Esophagus mucosa (tissue), 1 donor: Measurements from ENCODE around the gene ZXDC. TPM values are rescaled to one million over a fixed set of nuclear protein-coding genes. Genes with fewer than 3 reads are reported as not detected.

ENCODE experiments used
- ATAC-seq: fragments of 200-7000 bp; cut with Tn5 transposase; one replicate; pipeline ENCODE4 v1.9.1; 2020
- total RNA-seq: library from RNA; stranded (reverse); gene quantifications from one replicate; pipeline ENCODE4 v1.2.4, GENCODE V29; 2023
- donor health status: DM: yes; HTN: yes; CAD: no.

The ZXDC gene
- total RNA-seq, 1 donor from 2014 or later: 19.1 TPM

DNA sequence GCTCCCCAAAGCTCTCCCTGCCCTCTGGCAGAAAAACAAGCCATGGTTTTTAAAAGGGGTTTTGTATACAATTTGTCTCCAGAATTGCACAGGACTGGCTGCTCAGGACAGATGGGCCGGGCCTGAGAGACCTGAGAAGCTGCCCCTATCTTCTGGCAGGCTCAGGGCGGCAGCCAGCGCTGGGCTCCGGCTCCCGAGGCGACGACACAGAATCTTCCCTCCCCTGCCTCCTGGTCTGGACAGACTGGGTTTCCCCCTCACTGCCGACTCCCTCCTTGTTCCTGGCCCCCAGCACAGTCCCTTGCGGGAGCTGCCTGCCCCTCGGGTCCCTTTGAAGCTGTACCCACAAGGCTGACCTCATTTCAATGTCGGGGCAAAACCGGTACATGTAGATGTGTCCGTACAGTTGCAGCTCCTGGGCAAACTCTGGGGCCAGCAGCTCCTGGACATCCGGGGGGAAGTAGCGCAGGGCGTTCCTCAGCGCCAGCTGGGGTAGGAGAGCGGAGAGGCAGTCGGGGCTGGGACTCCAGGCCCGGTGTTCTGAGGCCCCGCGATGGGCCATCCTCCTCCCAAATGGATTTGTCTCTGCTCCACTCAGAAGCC lies 34.7 kb upstream of the ZXDC start:
- ATAC-seq: peak; percentile 5

DNA sequence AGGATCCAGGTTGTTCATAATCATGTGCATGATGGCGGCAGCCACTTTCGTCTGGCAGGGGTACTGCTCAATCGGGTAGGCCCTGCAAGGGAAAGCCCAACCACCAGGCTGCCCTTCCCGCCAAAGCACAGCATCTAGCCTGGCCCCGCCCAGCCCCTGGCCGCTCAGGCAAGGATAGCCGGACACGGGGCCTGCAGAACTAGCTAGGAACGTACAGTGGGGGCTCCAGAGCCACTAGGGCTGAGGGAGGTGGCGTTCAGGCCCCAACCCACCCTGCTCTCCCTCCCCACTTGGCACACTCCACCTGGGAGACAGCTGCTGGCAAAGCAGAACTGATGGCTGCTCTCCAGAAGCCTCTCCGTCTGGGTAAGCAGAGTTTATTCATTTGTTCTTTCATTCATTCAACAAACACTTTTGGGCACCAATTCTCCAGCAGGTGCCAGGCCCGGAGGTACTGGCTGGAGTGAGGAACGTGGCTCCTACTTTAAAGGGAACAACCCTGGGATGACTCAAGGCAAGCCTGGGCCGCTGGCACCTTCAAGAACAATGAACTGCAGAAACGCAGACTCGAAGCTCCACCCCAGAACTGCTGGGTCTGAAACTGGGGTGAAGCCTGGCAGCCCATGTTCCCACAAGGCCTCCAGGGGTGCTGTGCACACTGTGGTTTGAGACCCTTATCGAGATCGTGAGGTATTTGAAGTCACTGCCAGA lies 34.1 kb upstream of the ZXDC start:
- peak; percentile 84 for ATAC-seq

DNA sequence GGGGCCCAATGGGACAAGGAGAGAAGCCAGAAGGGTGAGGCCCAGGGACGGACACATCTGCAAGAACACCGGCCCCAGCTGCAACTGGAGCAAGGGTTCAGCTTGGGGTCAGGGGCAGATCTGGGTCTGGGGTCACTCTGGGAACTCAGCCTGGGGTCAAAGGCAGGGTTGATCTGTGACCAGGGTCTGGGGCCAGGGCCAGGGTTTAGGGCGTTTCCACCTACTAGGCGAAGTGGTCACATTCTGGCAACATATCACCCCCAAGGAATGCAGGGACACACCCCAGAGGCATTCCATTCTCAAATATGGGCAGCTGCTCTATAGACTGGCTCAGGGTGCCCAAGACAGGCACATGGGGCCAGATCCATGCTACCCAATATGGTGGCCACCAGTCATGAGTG lies 32.9 kb upstream of the ZXDC start:
- ATAC-seq: no peak

DNA sequence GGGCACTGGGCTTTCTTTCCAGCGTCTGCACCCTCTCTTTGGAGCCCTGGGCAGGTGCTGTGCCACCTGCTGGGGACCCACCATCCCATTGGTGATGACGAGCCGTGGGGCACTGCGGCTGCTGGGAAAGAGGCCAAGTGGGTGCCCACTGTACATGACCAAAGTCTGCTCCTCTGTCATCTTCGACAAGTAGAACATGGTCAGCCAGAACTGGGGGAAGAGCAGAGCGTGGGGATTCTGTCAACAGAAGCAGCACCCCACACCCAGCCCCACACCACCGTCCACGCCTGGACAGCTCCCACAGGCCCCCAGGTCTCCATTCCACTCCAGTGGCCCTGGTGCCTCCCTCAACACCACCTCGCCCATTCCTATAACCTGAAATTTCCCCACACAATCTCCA lies 32.2 kb upstream of the ZXDC start:
- ATAC-seq: no peak

DNA sequence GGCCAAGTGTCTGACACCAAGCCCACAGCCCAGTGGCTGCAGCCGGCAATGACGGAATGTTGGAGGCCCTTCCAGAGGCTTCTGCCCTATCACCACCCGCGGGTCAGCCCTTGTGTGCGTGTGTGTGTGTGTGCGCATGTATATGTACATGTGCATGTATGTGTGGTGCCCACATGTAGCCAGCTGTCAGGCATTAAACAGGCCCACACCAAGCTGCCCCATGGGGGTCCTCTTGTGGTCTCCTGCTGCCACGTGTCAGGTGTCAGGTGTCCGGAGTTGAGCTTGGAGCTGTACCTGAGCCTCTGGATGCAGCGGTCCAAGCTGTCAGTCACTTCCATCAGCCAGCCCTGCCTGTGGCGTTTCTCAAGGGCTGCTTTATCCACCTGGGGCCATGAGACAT lies 28.0 kb upstream of the ZXDC start:
- ATAC-seq: no peak

DNA sequence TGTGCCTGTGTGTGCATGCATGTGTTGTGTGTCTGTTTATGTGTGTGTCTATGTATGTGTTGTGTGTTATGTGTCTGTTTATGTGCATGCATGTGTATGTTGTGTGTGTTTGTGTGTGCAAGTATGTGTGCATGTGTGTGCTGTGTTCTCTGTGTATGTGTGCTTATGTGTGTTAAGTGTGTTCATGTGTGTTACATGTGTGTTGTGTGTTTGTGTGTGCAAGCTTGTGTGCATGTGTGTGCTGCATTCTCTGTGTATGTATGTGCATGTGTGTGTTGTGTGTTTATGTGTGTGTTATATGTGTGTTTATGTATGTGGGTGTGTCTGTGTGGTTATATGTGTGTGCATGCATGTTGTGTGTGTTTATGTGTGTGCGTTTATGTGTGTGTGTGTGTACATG lies 27.0 kb upstream of the ZXDC start:
- ATAC-seq: no peak

DNA sequence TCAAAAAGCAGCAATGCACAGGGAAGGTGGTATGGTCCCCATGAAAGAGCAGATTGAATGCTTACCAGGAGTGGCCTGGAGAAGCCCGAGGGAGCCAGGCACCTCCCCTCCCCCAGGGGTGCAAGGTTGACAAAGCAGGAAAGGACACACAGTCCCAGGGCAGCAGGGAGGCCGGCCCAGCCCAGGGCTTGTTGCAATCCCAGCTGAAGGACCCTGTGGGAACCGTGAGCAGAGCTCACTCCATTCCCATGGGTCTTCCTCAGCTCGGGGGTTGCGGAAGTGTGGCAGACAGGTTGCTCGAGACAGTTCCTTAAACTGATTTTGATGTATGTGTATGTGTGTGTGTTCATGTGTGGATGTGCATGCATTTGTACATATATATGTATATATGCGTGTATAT lies 26.0 kb upstream of the ZXDC start:
- no peak for ATAC-seq

DNA sequence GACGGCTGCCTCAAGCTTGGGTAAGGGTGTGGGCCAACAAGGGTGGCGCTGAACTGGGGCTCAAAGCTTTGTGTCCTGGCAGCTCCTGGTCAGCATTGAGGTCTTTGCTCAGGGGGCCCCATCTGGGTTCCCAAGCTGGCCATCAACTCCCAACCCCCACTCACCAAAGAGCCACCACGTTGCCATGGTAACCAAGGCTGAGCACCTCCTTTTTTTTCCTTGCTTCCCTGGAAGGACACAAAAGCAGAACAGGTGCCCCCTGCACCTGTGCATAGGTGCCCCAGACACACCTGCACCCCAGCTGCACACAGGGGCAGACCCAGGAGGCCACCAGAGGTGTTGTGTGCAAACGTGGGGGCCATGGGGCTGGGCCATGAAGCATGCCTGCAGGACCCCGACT lies 25.4 kb upstream of the ZXDC start:
- no peak for ATAC-seq

DNA sequence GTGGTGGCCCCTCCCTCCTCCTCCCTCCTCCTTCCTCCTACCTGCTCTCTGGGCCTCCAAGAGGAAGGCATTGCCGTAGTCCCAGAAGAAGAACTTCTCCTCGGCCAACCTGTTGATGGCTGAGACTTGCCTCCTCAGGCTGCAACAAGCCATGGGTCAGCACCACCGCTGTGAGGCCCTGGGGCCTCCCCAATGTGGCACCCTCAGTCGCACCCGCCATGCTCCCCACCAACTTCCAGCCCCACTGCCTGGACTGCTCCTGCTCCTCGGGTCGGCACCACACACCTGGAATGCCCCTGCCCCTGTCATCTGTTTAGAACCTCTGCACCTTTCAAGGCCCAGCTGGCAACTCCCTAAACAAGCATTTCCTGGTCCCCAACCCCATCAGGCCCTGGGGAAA lies 24.3 kb upstream of the ZXDC start:
- ATAC-seq: no peak

DNA sequence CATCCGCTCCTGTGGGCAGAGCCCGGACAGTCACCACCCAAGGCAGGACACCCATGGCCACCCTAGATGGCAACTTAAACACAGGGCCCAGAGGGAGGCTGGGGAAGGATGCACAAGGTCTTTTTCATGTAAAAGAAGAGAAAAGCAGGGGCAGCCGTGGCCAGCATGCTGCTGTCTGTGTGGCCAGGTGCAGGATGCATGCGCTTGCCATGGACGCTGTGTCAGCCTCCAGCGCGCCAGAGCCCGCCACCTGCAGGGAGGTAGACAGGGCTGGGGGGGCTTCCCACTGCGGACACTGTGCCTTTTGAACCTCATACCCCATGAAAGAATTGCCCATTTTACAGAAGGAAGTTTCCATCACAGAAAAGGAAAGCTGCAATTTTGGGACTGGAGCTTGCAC lies 23.7 kb upstream of the ZXDC start:
- ATAC-seq: no peak

DNA sequence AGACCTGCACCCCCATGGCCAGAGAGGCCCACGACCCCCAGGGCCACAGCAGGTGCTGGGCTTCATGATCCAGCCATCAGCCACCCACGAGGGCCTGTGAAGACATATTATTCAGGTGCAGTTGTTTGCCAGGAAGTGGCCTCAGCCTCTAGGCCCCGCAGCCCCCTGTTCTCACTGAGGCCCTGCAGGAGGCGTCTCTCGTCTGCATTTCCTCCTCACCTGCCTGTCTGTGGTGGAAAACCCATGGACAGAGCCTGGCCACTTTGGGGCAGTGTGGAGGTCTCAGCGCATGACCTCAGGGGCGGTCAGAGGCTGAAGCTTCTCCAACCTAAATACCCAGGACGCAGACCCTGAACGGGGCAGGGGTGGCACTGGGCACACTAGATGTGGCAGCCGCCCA lies 23.2 kb upstream of the ZXDC start:
- no peak for ATAC-seq

DNA sequence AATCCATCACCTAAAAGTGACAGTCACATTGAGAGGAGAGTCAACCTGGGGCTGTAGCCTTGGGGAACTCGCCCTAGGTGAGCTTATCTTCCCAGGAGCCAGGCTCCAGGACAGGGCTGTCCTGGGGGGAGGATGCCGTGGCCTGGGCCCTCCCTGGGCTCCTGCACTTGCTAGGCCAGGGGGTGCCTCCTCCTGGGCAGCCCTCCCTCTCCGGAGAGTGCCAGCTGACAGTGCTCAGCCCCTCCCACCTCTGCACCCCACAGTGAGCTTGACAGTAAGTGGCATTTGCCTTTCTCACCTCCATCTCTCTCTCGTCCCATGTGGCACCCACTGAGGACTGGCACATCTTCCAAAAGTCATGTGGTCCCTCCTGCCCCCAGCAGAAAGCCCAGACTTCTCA lies 22.8 kb upstream of the ZXDC start:
- ATAC-seq: no peak

DNA sequence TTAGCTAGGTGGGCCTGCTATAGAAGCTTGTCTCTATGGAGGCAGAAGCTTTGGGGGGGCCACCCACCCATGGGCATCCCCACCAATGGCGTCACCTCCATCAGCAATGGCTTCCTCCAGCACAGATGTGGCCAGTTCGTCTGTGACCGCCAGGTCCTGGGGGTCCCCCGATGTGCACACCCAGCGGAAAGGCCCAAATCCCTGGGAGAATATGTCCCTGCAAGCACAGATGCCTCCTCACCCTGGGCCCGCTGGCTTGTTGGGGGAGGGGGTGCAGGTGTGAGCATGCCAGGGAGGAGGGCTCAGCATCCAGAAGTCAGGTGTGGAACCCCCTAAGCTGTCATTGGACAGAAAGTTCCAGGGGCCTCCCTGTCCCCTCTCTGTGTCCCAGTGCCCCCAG lies 22.3 kb upstream of the ZXDC start:
- no peak for ATAC-seq

DNA sequence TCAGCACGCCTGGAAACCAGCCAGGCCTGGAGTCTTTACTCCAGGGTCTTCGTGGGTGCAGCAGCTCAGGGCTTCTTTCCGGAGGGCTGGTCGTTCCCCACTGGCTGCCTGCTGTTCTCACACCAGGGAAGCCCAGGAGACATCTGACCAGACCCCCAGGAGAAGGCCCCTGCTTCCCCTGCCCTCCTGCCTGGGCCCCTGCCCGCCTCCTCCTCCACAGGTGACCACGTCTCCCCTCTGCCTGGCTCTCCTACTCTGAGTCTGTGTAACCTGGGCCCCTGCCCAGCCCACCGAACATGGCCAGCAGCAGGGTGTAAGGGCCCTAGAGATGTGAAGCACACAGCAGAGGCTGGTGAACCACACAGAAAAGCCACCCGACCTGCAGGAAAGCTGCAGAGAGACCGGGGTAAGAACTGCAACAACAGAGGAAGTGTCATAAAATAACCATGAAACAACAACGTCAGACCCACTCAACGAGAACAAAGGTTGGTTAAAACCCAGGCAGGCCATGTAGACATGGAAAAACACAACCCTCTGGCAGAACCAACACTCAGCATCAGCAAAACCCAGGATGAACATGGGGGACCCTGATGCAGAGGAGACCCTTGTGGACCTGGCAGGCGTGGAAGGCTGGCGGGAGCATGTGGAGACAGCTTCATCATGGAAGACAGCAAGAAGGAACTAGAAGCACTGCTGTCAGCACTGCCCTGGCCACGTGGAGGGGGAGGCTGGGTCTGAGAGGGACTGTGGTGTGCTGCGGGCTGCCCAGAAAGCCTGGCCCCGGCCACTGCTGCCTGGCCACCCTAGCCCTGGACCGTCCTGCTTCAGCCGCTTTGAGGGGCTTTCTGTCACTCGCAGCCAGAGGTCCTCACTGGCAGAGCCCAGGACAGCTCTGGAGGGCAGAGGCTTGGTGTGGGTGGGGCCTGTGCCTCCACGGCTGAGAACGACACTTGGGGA lies 21.5 kb upstream of the ZXDC start:
- no peak for ATAC-seq

DNA sequence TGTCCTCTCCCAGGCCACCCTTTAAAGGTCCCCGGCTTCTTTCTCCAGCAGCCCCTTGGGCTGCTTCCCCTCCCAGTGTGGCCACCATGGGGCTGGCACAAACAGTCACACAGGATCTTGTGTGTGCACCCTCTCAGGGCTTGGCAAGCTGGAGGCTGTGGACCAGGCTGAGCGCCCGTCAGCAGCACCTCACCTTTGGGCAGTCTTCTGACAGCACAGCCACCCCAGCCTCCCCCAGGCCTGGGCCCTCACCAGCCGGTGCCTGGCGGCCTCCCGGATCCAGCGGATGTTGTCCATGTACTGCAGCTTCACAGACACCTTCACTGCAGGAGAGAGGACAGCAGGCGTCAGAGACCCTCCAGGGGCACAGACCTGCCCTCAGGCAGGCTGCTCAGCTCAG lies 20.1 kb upstream of the ZXDC start:
- ATAC-seq: no peak

DNA sequence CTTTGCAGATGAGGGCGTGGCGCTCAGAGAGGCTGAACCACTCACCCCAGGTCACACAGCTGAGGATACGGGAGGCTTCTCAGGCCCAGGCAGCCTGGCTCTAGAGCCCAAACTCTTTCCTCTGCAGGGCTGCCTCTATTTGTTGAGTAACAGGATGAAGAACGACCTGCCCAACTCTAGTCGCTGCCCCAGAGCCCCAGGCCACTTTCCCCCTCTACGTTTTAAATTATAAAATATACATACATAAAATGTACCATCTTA lies 19.2 kb upstream of the ZXDC start:
- ATAC-seq: no peak

DNA sequence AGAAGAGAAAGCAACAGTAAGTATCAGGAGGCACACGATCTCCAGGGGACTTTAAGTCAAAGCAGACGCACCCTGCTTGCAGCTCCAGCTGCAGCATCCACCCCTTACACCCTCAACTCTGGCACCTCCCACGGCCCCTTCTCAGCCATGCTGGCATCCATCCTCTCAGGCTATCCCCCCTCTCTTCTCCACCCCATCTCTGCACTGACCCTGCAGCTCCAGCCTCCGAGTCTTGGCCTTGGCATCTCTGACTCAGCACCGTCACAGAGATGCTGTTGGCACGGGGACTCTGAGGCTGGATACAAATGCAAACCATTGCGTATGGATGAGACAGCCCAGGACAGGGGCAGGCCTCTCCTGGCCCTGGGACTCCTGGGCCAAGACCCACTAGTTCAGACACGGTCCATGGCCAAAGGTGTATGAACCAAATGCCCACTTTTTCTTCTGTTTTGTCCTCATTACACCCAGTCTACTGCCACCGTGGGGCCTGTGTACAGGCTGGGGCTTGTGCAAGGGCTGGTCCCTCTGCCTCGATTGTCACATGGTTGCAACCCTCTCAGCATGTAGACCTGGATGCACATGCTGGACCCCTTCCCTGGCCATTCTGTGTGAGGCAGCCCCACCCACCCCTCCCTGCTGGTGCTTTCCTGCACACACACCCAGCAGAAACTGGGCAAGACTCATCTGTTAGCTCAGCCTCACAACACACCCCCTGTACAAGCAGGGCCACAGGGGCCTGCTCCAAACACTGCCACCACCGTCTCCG lies 18.7 kb upstream of the ZXDC start:
- no peak for ATAC-seq

DNA sequence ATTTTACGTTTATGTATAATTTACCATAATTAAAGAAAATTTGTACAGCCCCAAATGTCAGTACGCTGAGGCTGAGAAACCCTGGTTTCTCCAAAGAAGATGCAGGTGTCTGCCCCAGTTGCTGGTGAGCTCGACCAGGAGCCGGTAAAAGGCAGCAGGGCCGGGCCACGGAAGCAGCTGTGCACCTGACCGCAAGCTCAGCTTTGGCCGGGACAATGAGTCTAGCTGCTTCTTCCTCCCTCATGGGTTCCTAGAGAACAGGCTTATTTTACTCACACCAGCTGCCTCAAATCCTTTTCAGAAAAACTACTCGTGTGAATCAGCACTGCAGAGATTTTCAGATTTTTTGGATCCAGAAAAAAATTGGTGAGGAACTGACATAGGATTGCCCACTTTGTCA lies 18.0 kb upstream of the ZXDC start:
- no peak for ATAC-seq

DNA sequence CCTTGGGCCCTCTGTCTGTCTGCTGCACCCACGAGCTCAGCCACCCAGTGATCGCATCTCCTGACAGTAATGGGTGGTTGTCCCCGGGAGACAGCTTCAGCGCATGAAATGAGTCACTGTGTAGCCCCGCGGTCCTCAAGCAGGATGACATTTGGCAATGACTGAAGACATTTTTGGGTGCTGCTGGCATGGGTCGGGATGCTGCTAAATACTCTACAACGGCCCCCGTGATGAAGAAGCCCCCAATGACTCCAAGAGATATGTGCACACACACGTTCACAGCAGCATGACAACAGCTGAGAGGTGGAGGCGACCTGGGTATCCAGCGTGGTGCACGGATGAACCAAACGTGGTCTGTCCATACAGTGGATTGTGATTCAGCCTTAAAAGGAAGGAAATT lies 17.4 kb upstream of the ZXDC start:
- no peak for ATAC-seq

DNA sequence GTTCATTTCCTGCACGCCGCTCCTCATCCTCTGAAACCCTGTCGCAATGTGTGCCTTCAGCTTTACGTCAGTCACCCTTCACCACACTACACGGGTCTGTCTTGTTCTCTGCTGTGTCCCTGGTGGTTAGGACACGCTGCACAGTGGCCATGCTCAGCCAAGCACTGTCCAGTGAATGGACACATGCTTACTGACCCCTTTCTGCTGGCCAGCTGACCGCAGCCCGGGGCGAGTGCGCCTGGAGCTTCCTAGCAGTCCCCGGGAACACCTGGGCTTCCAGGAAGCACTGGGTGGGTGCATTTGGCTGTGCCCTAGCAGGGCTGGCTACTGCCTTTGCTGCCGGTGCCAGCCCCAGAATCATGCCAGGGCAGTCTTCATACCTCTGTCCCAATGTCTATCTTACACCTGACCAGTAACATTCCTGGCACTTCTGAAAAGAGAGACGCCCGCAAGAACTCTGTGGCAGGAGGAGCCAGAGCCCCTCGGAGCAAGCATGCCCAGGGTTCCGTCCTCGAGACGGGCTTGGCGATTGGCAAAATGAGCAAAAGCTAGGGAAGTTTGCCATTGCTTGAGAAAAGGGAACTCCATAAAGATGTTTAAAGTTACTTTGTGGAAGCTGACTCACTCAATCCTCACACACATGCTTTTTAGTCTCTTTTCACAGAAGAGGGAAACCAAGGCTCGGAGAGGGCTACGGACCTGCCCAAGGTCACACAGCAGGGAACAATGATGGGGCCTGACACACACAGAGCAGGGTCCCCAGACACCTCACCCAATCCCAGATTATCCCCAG lies 15.7 kb upstream of the ZXDC start:
- no peak for ATAC-seq

DNA sequence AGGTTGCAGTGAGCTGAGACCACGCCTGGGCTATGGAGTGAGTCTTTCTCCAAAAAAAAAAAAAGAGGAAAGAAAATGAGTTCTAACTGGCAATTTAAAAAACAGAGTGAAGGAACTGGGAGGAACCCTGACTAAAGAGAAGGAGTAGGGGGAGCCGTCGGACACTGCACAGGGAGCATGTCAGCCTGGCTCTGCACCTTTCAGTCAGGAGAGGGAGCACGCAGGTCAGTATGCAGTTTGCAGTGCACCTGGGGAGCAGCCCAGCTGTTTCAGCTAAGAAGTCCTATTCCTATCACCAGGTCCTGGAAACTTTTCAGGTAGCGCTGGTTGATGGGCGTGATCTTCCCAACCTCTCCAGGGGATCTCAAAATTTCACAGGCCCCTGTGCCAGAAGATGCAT lies 14.9 kb upstream of the ZXDC start:
- no peak for ATAC-seq

DNA sequence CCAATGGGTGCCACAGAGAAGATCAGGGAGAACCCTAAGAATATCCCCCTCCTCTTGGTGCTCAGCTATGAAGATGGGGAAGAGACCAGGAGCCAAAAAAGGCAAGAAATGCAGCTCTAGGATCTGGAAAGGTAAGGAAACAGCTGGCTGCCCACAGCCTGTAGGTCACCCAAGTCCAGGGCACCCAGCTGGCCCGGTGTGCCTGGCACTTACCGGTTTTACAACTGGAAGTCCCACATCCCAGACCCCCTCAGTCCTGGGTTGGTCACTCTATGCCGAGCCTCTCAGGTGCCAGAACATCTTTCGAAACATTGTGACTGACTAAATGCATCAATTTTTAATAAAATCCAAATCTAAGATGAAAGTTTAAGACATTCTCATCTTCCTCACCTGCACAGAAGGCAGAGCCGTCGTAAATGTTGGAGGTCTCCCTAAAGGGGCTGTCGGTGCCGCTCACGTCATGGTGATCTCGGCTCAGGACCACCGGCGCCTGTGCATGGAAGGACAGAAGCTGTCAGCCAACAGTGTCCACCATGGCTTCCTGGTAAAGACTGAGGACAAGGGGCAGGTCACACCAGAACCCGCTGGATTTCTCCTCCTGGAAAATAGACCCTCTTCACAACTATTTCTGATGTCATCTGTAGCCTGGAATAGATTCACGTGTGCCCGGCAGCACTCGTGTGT lies 13.3 kb upstream of the ZXDC start:
- no peak for ATAC-seq
